Upper lobe of left lung (tissue), 4 donors: ENCODE measurements around the gene MYOG.

ENCODE experiments used
- EP300 ChIP-seq, 4 donors: sonication (generic); formaldehyde crosslinking; IDR thresholded peaks; one replicate each; pipeline ENCODE4 v1.5.1; 2017; ENCODE audit warnings: antibody characterized with exemption in 4 of 4, control low read depth in 2 of 4
- POLR2A ChIP-seq, 4 donors: fragments of 450-650 bp; IDR thresholded peaks; one replicate each; pipeline ENCODE4 v1.5.1; 2016 to 2017; ENCODE audit warnings: antibody characterized with exemption in 4 of 4, mild to moderate bottlenecking in 2 of 4
- POLR2AphosphoS5 ChIP-seq, 2 donors: sonication (generic); formaldehyde crosslinking; IDR thresholded peaks; one replicate each; pipeline ENCODE4 v1.5.1; 2017; ENCODE audit warnings: antibody characterized with exemption in 2 of 2
- TF ChIP-seq, protein P1 (sequence below), 6 experiments: fragments of 450-650 bp in 4 of 6; fragments of 200-600 bp in 2 of 6; sonication (generic) in 2 of 6; IDR thresholded peaks; one replicate each; pipeline ENCODE4 v1.5.1; 2016 to 2019; ENCODE audit warnings: antibody characterized with exemption in 6 of 6

DNA sequence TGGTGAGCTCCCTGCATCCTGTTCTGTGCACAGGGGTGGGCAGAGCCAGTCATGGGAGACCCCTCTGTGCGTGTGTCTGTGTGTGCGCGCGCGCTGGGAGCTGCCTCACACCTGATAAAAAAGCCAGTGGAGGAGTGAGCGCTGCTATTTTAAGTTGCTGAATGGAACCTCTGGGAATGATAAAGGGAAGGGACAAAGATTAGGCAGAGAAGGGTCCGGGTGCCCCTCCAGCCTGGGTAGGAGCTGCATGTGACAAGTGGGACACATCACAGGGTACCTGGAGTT lies 42.6 kb upstream of the MYOG start:
- TF ChIP-seq, protein P1, sequence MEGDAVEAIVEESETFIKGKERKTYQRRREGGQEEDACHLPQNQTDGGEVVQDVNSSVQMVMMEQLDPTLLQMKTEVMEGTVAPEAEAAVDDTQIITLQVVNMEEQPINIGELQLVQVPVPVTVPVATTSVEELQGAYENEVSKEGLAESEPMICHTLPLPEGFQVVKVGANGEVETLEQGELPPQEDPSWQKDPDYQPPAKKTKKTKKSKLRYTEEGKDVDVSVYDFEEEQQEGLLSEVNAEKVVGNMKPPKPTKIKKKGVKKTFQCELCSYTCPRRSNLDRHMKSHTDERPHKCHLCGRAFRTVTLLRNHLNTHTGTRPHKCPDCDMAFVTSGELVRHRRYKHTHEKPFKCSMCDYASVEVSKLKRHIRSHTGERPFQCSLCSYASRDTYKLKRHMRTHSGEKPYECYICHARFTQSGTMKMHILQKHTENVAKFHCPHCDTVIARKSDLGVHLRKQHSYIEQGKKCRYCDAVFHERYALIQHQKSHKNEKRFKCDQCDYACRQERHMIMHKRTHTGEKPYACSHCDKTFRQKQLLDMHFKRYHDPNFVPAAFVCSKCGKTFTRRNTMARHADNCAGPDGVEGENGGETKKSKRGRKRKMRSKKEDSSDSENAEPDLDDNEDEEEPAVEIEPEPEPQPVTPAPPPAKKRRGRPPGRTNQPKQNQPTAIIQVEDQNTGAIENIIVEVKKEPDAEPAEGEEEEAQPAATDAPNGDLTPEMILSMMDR (IDR thresholded peaks at IDR 0.05) = no peak
- no peak for TF ChIP-seq POLR2AphosphoS5 (IDR thresholded peaks at IDR 0.05)
- TF ChIP-seq POLR2A (IDR thresholded peaks at IDR 0.05) = no peak
- TF ChIP-seq EP300 (IDR thresholded peaks at IDR 0.05) = no peak
